HCT116 (cell line): ENCODE measurements around the gene TTLL11.

ENCODE experiments used
- CTCF ChIP-seq, 3 experiments: fragments of 200-600 bp in 1 of 3; sonication (generic) in 1 of 3; IDR thresholded peaks in 2 of 3; conservative IDR thresholded peaks in 1 of 3; 2 replicates each; pipeline ENCODE4 v1.5.1; 2012 to 2017; ENCODE audit warnings: low read depth in 2 of 3, low read length in 2 of 3, antibody characterized with exemption in 1 of 3, borderline replicate concordance in 1 of 3, control low read depth in 1 of 3, mild to moderate bottlenecking in 1 of 3, mixed read lengths in 1 of 3, mixed run types in 1 of 3, moderate library complexity in 1 of 3; ENCODE audit not compliant: insufficient read depth in 1 of 3
- EZH2 ChIP-seq: fragments of 200-600 bp; sonication (generic); IDR thresholded peaks from 2 replicates; pipeline ENCODE4 v1.6.1; 2017; ENCODE audit warnings: antibody characterized with exemption, mixed run types
- EZH2phosphoT487 ChIP-seq: fragments of 200-600 bp; IDR thresholded peaks from 2 replicates; pipeline ENCODE4 v1.6.1; 2018; ENCODE audit warnings: antibody characterized with exemption, borderline replicate concordance
- POLR2A ChIP-seq: IDR thresholded peaks from 2 replicates; pipeline ENCODE4 v1.7.0; 2011; ENCODE audit warnings: borderline replicate concordance; ENCODE audit not compliant: insufficient read depth, insufficient read length; ENCODE audit errors: extremely low read depth
- POLR2AphosphoS5 ChIP-seq: IDR thresholded peaks from 2 replicates; pipeline ENCODE4 v1.6.1; 2011; ENCODE audit warnings: mild to moderate bottlenecking, low read depth, low read length, moderate library complexity
- RAD21 ChIP-seq: IDR thresholded peaks from 2 replicates; pipeline ENCODE4 v1.6.1; 2012; ENCODE audit warnings: low read depth, mild to moderate bottlenecking

- no peak for TF ChIP-seq RAD21
- no peak for TF ChIP-seq CTCF (IDR thresholded peaks at IDR 0.05 in 2 of 3, conservative IDR thresholded peaks at IDR 0.05 in 1 of 3; ENCODE audit: borderline replicate concordance in 1 of 3, insufficient read depth in 1 of 3, low read depth in 2 of 3, low read length in 2 of 3)
- TF ChIP-seq POLR2A, result no peak
- TF ChIP-seq EZH2, result no peak
- no peak for TF ChIP-seq POLR2AphosphoS5
- no peak for TF ChIP-seq EZH2phosphoT487
Observed at GRCh38 chr9:122124528-122124927, 31.4 kb upstream of the TTLL11 start.
